ENCODE results near the gene SP5. TPM values are rescaled to one million over a fixed set of nuclear protein-coding genes. Genes with fewer than 3 reads are reported as not detected.

The SP5 gene
- total and polyA plus RNA-seq, 2 experiments from 2014 or later = 1.9 to 2.4 TPM

DNA sequence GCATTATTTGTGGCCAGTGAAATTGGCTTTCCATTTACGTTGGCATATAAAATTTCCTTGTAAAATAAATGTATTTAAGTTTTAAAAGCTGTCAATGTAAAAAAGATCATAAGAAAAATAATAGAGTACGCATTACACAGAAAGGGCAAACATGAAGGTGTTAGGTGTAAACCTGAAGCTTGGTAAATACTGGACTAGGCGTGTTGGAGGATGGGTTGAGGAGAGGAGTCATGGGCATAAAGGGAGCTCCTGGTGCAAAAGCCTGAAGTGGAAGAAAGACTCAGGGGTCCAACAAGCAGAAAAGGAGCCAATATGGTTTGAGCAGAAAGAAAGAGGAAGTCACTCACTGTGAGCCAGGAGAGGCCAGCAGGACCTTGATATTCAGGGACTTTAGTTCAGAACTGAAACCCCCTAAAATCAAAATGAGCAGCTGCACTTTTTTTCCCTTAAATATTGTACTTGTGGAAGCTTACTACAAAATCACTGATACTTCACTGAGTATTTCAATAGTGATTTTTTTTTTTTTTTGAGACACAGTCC is 24.4 kb downstream of the SP5 start:
- TF ChIP-seq EZH2 (IDR thresholded peaks at IDR 0.05; ENCODE audit: borderline replicate concordance) = no peak
- Histone ChIP-seq H3K9me2 (replicated peaks; ENCODE audit: insufficient read depth) (no peaks in the 10 kb centered on the region), H3K9me3 (ENCODE audit: low read depth) (no peaks in the 10 kb centered on the region), H3K4me3 (no peak overlapping the region), H4K20me1 (ENCODE audit: insufficient read depth, poor library complexity, severe bottlenecking) (no peaks in the 10 kb centered on the region), H3K79me2 (no peaks in the 10 kb centered on the region), H2AFZ (no peak overlapping the region), H3K27me3 (no peaks in the 10 kb centered on the region), H3K27ac (peak overlapping the region; percentile 68), H3K4me1 (ENCODE audit: insufficient read depth) (no peaks in the 10 kb centered on the region), H3K36me3 (replicated peaks; ENCODE audit: insufficient read depth, low read depth) (no peaks in the 10 kb centered on the region), H3K4me2 (peak overlapping the region; percentile 34)
- 77% methylated on average over 3 of the region's 3 CpGs for WGBS (ENCODE audit: low lambda C conversion rate, missing lambda C conversion rate)
- no peak for DNase-seq (ENCODE audit: low spot score)

DNA sequence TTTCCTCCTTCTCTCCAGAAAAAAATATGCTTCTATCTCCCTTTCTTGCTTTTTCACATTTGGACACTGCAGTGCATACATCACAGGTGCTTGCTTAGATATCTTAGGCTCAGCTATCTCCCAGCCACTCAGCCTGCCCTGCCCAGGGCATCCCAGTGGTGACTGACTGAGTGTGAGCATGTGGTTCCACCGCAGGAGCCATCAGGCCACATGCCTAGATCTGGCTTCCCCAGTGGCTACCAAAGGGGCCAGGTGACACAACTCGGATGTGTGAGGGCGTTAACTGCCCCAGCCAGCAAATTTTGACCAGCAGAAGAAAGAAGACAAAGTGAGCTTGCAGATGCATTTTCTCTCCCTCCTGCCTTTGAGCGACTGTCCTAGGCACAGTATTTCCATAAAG is 25.5 kb downstream of the SP5 start:
- 86% methylated on average over 4 of the region's 4 CpGs for WGBS (ENCODE audit: low lambda C conversion rate, missing lambda C conversion rate)
- Histone ChIP-seq H3K36me3 (replicated peaks; ENCODE audit: insufficient read depth, low read depth) (no peaks in the 10 kb centered on the region), H3K27me3 (no peaks in the 10 kb centered on the region), H4K20me1 (ENCODE audit: insufficient read depth, poor library complexity, severe bottlenecking) (no peaks in the 10 kb centered on the region), H3K4me2 (no peak overlapping the region), H3K9me3 (ENCODE audit: low read depth) (no peaks in the 10 kb centered on the region), H3K4me1 (ENCODE audit: insufficient read depth) (no peaks in the 10 kb centered on the region), H3K9me2 (replicated peaks; ENCODE audit: insufficient read depth) (no peaks in the 10 kb centered on the region), H2AFZ (no peak overlapping the region), H3K4me3 (no peak overlapping the region), H3K79me2 (no peaks in the 10 kb centered on the region), H3K27ac (no peak overlapping the region)
- TF ChIP-seq, protein P1, sequence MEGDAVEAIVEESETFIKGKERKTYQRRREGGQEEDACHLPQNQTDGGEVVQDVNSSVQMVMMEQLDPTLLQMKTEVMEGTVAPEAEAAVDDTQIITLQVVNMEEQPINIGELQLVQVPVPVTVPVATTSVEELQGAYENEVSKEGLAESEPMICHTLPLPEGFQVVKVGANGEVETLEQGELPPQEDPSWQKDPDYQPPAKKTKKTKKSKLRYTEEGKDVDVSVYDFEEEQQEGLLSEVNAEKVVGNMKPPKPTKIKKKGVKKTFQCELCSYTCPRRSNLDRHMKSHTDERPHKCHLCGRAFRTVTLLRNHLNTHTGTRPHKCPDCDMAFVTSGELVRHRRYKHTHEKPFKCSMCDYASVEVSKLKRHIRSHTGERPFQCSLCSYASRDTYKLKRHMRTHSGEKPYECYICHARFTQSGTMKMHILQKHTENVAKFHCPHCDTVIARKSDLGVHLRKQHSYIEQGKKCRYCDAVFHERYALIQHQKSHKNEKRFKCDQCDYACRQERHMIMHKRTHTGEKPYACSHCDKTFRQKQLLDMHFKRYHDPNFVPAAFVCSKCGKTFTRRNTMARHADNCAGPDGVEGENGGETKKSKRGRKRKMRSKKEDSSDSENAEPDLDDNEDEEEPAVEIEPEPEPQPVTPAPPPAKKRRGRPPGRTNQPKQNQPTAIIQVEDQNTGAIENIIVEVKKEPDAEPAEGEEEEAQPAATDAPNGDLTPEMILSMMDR (IDR thresholded peaks at IDR 0.05; ENCODE audit: poor library complexity) = no peak
- TF ChIP-seq EZH2 (IDR thresholded peaks at IDR 0.05; ENCODE audit: borderline replicate concordance) = no peak
- TF ChIP-seq EZH2phosphoT487 (IDR thresholded peaks at IDR 0.05; ENCODE audit: low read depth, severe bottlenecking, unreplicated experiment) = no peak
- no peak for DNase-seq (ENCODE audit: low spot score)

DNA sequence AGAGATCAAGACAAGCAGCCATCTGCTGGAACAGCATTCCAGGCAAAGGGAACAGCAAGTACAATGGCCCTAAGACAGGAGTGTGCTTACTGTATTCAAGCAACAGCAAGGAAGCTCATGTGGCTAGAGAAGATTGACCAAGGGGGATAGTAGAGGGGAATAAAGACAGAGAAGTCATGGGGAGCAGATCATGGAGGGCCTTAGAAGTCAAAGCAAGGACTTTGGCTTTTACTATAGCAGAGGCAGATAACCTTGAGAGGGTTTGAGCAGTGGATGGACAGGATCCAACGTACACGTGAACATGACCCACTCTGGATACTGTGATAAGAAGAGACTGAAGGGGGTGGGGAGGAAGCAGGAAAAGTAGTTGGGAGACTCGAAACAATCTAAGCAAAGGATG is 26.9 kb downstream of the SP5 start:
- Histone ChIP-seq H3K27me3 (no peaks in the 10 kb centered on the region), H2AFZ (no peak overlapping the region), H4K20me1 (ENCODE audit: insufficient read depth, poor library complexity, severe bottlenecking) (no peaks in the 10 kb centered on the region), H3K79me2 (no peaks in the 10 kb centered on the region), H3K9me2 (replicated peaks; ENCODE audit: insufficient read depth) (no peaks in the 10 kb centered on the region), H3K9me3 (ENCODE audit: low read depth) (no peaks in the 10 kb centered on the region), H3K36me3 (replicated peaks; ENCODE audit: insufficient read depth, low read depth) (no peaks in the 10 kb centered on the region), H3K27ac (no peak overlapping the region), H3K4me1 (ENCODE audit: insufficient read depth) (no peaks in the 10 kb centered on the region), H3K4me3 (no peak overlapping the region), H3K4me2 (no peak overlapping the region)
- WGBS (ENCODE audit: low lambda C conversion rate, missing lambda C conversion rate) = 91% methylated on average over 3 of the region's 3 CpGs
- TF ChIP-seq EZH2 (IDR thresholded peaks at IDR 0.05; ENCODE audit: borderline replicate concordance) = no peak
- no peak for TF ChIP-seq EZH2phosphoT487 (IDR thresholded peaks at IDR 0.05; ENCODE audit: low read depth, severe bottlenecking, unreplicated experiment)
- TF ChIP-seq, protein P1 (IDR thresholded peaks at IDR 0.05; ENCODE audit: poor library complexity) = no peak
- no peak for DNase-seq (ENCODE audit: low spot score)

DNA sequence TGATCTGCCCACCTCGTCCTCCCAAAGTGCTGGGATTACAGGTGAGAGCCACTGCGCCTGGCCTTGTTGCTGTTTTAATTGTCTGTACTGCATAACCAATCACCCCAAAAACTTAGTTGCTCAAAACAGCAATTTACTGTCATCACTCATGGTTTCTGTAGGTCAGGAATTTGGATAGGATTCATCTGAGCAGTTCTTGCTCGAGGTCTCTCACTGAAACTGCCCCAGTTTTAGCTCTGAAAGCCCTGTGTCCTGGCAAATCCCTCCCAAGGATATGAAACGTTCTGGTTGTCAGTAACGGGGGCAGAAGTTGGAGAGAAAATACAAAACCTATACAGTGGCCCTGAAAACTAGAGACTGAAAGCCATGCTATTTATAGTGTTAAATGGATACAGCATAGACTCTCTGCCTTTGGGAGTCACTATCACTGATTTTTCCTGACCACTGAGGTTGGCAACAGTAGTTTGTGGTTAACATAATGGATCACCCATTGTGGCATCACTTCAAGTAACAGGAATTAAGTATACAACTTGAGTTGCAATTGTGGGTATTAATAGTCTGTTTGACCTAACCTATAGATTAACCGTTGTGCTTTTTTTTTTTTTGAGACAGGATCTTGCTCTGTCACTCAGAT is 27.9 kb downstream of the SP5 start:
- Histone ChIP-seq H3K27me3 (no peaks in the 10 kb centered on the region), H3K27ac (peak overlapping the region; percentile 74), H3K9me2 (replicated peaks; ENCODE audit: insufficient read depth) (no peaks in the 10 kb centered on the region), H3K9me3 (ENCODE audit: low read depth) (no peaks in the 10 kb centered on the region), H3K36me3 (replicated peaks; ENCODE audit: insufficient read depth, low read depth) (no peaks in the 10 kb centered on the region), H3K4me2 (no peak overlapping the region), H3K4me3 (no peak overlapping the region), H3K79me2 (no peaks in the 10 kb centered on the region), H2AFZ (no peak overlapping the region), H3K4me1 (ENCODE audit: insufficient read depth) (no peaks in the 10 kb centered on the region), H4K20me1 (ENCODE audit: insufficient read depth, poor library complexity, severe bottlenecking) (no peaks in the 10 kb centered on the region)
- DNase-seq (ENCODE audit: low spot score) = no peak
- TF ChIP-seq EZH2phosphoT487 (IDR thresholded peaks at IDR 0.05; ENCODE audit: low read depth, severe bottlenecking, unreplicated experiment) (no peak), EZH2 (IDR thresholded peaks at IDR 0.05; ENCODE audit: borderline replicate concordance) (no peak)
- TF ChIP-seq, protein P1 (IDR thresholded peaks at IDR 0.05; ENCODE audit: poor library complexity) = no peak
- 85% methylated on average over 6 of the region's 6 CpGs for WGBS (ENCODE audit: low lambda C conversion rate, missing lambda C conversion rate)
